Ectodermal cell (in vitro differentiated cells): ENCODE results near the gene LDLRAD4.

ENCODE experiments used
- H3K27ac ChIP-seq: 2 replicates; pipeline ENCODE4 v1.7.0; 2013; ENCODE audit warnings: mild to moderate bottlenecking, low read depth, low read length; ENCODE audit not compliant: insufficient read depth, poor library complexity, severe bottlenecking
- H3K27me3 ChIP-seq: 2 replicates; pipeline ENCODE4 v1.7.0; 2013; ENCODE audit warnings: mild to moderate bottlenecking, low read length; ENCODE audit not compliant: insufficient read depth, control insufficient read depth, poor library complexity, severe bottlenecking
- H3K36me3 ChIP-seq: one replicate; pipeline ENCODE4 v1.7.0; 2013; ENCODE audit warnings: low read length; ENCODE audit not compliant: control insufficient read depth, insufficient read depth
- H3K4me1 ChIP-seq: one replicate; pipeline ENCODE4 v1.7.0; 2013; ENCODE audit warnings: low read length; ENCODE audit not compliant: control insufficient read depth, insufficient read depth
- H3K4me3 ChIP-seq: 2 replicates; pipeline ENCODE4 v1.7.0; 2013; ENCODE audit warnings: low read depth, low read length, control low read depth; ENCODE audit not compliant: insufficient read depth
- H3K9me3 ChIP-seq: 2 replicates; pipeline ENCODE4 v1.7.0; 2013; ENCODE audit warnings: mild to moderate bottlenecking, low read length, moderate library complexity; ENCODE audit not compliant: control insufficient read depth
- WGBS, 2 experiments: methylation state at CpG; one replicate each; pipeline ENCODE4 v1.1.7; 2013; ENCODE audit warnings: missing lambda C conversion rate in 2 of 2; 5-methylcytosine and 5-hydroxymethylcytosine counted together

Gene LDLRAD4

GRCh38 chr18:13226533-13227144, 8.1 kb downstream of the LDLRAD4 start:
- H3K27me3 ChIP-seq: no peaks in the 10 kb centered on the region
- H3K27ac ChIP-seq: no peak overlapping the region
- WGBS, 2 experiments: 90 to 93% methylated on average over 5 of the region's 5 CpGs
- peaks cover 12% of the 10 kb centered on the region for H3K4me1 ChIP-seq
- H3K4me3 ChIP-seq: no peak overlapping the region
- H3K9me3 ChIP-seq: no peaks in the 10 kb centered on the region
- no peaks in the 10 kb centered on the region for H3K36me3 ChIP-seq

- 94 to 95% methylated on average over 6 of the region's 6 CpGs for WGBS, 2 experiments
Measured at GRCh38 chr18:13227910-13228309, 9.3 kb downstream of the LDLRAD4 start.

GRCh38 chr18:13229001-13229671, 10.6 kb downstream of the LDLRAD4 start:
- H3K36me3 ChIP-seq: no peaks in the 10 kb centered on the region
- WGBS, 2 experiments: 92 to 93% methylated on average over 13 of the region's 13 CpGs
- no peaks in the 10 kb centered on the region for H3K9me3 ChIP-seq
- H3K4me1 ChIP-seq: no peaks in the 10 kb centered on the region
- H3K27ac ChIP-seq: no peak overlapping the region
- no peak overlapping the region for H3K4me3 ChIP-seq
- no peaks in the 10 kb centered on the region for H3K27me3 ChIP-seq

More at GRCh38 chr18:13227910-13228309, 9.3 kb downstream of the LDLRAD4 start:
- H3K9me3 ChIP-seq: no peaks in the 10 kb centered on the region
- peaks cover 6% of the 10 kb centered on the region for H3K4me1 ChIP-seq
- H3K36me3 ChIP-seq: no peaks in the 10 kb centered on the region
- H3K4me3 ChIP-seq: no peak overlapping the region
- H3K27me3 ChIP-seq: no peaks in the 10 kb centered on the region
- no peak overlapping the region for H3K27ac ChIP-seq

- no peaks in the 10 kb centered on the region for H3K36me3 ChIP-seq
- H3K27ac ChIP-seq: no peak overlapping the region
- 92 to 94% methylated on average over 17 of the region's 17 CpGs for WGBS, 2 experiments
- no peaks in the 10 kb centered on the region for H3K27me3 ChIP-seq
- no peaks in the 10 kb centered on the region for H3K9me3 ChIP-seq
- H3K4me3 ChIP-seq: no peak overlapping the region
- no peaks in the 10 kb centered on the region for H3K4me1 ChIP-seq
Measured at GRCh38 chr18:13231151-13231550, 12.6 kb downstream of the LDLRAD4 start.

- no peaks in the 10 kb centered on the region for H3K4me1 ChIP-seq
- no peak overlapping the region for H3K4me3 ChIP-seq
- WGBS, 2 experiments: 91 to 92% methylated on average over 37 of the region's 37 CpGs
- H3K9me3 ChIP-seq: no peaks in the 10 kb centered on the region
- no peak overlapping the region for H3K27ac ChIP-seq
- H3K36me3 ChIP-seq: no peaks in the 10 kb centered on the region
- no peaks in the 10 kb centered on the region for H3K27me3 ChIP-seq
Measured at GRCh38 chr18:13232086-13232917, 13.7 kb downstream of the LDLRAD4 start.

- H3K27me3 ChIP-seq: no peaks in the 10 kb centered on the region
- WGBS, 2 experiments: 94% methylated on average over 19 of the region's 19 CpGs
Measured at GRCh38 chr18:13232971-13233786, 14.6 kb downstream of the LDLRAD4 start.

GRCh38 chr18:13233787-13234783, 15.5 kb downstream of the LDLRAD4 start:
- H3K4me3 ChIP-seq: no peak overlapping the region
- 90 to 91% methylated on average over 23 of the region's 23 CpGs for WGBS, 2 experiments
- no peak overlapping the region for H3K27ac ChIP-seq
- no peaks in the 10 kb centered on the region for H3K36me3 ChIP-seq
- no peaks in the 10 kb centered on the region for H3K9me3 ChIP-seq
- H3K27me3 ChIP-seq: no peaks in the 10 kb centered on the region
- H3K4me1 ChIP-seq: no peaks in the 10 kb centered on the region

More at GRCh38 chr18:13232971-13233786, 14.6 kb downstream of the LDLRAD4 start:
- Histone ChIP-seq H3K9me3 (no peaks in the 10 kb centered on the region), H3K4me3 (no peak overlapping the region), H3K36me3 (no peaks in the 10 kb centered on the region), H3K27ac (no peak overlapping the region), H3K4me1 (no peaks in the 10 kb centered on the region)

GRCh38 chr18:13235421-13235831, 16.9 kb downstream of the LDLRAD4 start:
- no peak overlapping the region for H3K27ac ChIP-seq
- H3K9me3 ChIP-seq: no peaks in the 10 kb centered on the region
- no peak overlapping the region for H3K4me3 ChIP-seq
- H3K36me3 ChIP-seq: no peaks in the 10 kb centered on the region
- no peaks in the 10 kb centered on the region for H3K4me1 ChIP-seq
- no peaks in the 10 kb centered on the region for H3K27me3 ChIP-seq
- 51 to 54% methylated on average over 6 of the region's 6 CpGs for WGBS, 2 experiments

- H3K4me1 ChIP-seq: no peaks in the 10 kb centered on the region
- no peaks in the 10 kb centered on the region for H3K9me3 ChIP-seq
- 86% methylated on average over 8 of the region's 8 CpGs for WGBS, 2 experiments
- H3K27me3 ChIP-seq: no peaks in the 10 kb centered on the region
- no peaks in the 10 kb centered on the region for H3K36me3 ChIP-seq
- H3K27ac ChIP-seq: no peak overlapping the region
- H3K4me3 ChIP-seq: no peak overlapping the region
Measured at GRCh38 chr18:13235981-13236380, 17.4 kb downstream of the LDLRAD4 start.
